ENCODE data around the gene NRG3.
"Not testable (repeated sequence)": the region's sequence is repeated elsewhere in the genome, so short reads cannot be mapped to it uniquely, and the experiment has no call there.

NRG3 gene

GRCh38 chr10:82288461-82288881 lies 413.5 kb downstream of the NRG3 start:
- ATAC-seq = no peak

- no peak for ATAC-seq
Observed at GRCh38 chr10:82289945-82290344, 415.0 kb downstream of the NRG3 start.

GRCh38 chr10:82294874-82295378 lies 419.9 kb downstream of the NRG3 start:
- no peak for ATAC-seq

GRCh38 chr10:82308641-82309040 lies 433.6 kb downstream of the NRG3 start:
- ATAC-seq = no peak

- no peak for ATAC-seq
Observed at GRCh38 chr10:82310839-82311238, 435.8 kb downstream of the NRG3 start.

GRCh38 chr10:82313401-82313800 lies 438.4 kb downstream of the NRG3 start:
- ATAC-seq = no peak

- no peak for ATAC-seq
Observed at GRCh38 chr10:82318534-82318933, 443.5 kb downstream of the NRG3 start.

- no peak for ATAC-seq
Observed at GRCh38 chr10:82319074-82319473, 444.1 kb downstream of the NRG3 start.

GRCh38 chr10:82319562-82319961 lies 444.6 kb downstream of the NRG3 start:
- no peak for ATAC-seq

GRCh38 chr10:82321724-82322123 lies 446.7 kb downstream of the NRG3 start:
- no peak for ATAC-seq

GRCh38 chr10:82331716-82332115 lies 456.7 kb downstream of the NRG3 start:
- ATAC-seq = no peak

GRCh38 chr10:82335831-82336230 lies 460.8 kb downstream of the NRG3 start:
- ATAC-seq = no peak

- no peak for ATAC-seq
Observed at GRCh38 chr10:82340166-82340565, 465.2 kb downstream of the NRG3 start.

GRCh38 chr10:82349590-82349989 lies 474.6 kb downstream of the NRG3 start:
- ATAC-seq = not testable (repeated sequence)

- ATAC-seq = no peak
Observed at GRCh38 chr10:82353381-82353780, 478.4 kb downstream of the NRG3 start.

- ATAC-seq = no peak
Observed at GRCh38 chr10:82358486-82359099, 483.6 kb downstream of the NRG3 start.

GRCh38 chr10:82361256-82361655 lies 486.3 kb downstream of the NRG3 start:
- no peak for ATAC-seq

GRCh38 chr10:82377608-82378007 lies 502.6 kb downstream of the NRG3 start:
- ATAC-seq = no peak

- no peak for ATAC-seq
Observed at GRCh38 chr10:82378146-82378545, 503.2 kb downstream of the NRG3 start.

GRCh38 chr10:82383350-82383749 lies 508.4 kb downstream of the NRG3 start:
- no peak for ATAC-seq

GRCh38 chr10:82390866-82391658 lies 516.1 kb downstream of the NRG3 start:
- no peak for ATAC-seq

GRCh38 chr10:82391971-82392370 lies 517.0 kb downstream of the NRG3 start:
- ATAC-seq = no peak

GRCh38 chr10:82392533-82392932 lies 517.5 kb downstream of the NRG3 start:
- ATAC-seq = no peak

GRCh38 chr10:82394122-82394521 lies 519.1 kb downstream of the NRG3 start:
- ATAC-seq = no peak

Measured in activated CD4-positive, CD25-positive, alpha-beta regulatory T cell treated with anti-CD3 and anti-CD28 coated beads, Interleukin-2, amount 50 U/mL, for 24 hours (primary cell).